ENCODE data around the gene RBM5.

RBM5 gene

GRCh38 chr3:50140990-50141389, 52.3 kb downstream of the RBM5 start:
- DNase-seq: no peak

GRCh38 chr3:50146316-50146901, 57.7 kb downstream of the RBM5 start:
- DNase-seq: no peak

GRCh38 chr3:50147016-50147415, 58.3 kb downstream of the RBM5 start:
- DNase-seq: no peak

- no peak for DNase-seq
Measured at GRCh38 chr3:50147447-50147846, 58.7 kb downstream of the RBM5 start.

- DNase-seq: no peak
Measured at GRCh38 chr3:50147861-50148260, 59.1 kb downstream of the RBM5 start.

- DNase-seq: no peak
Measured at GRCh38 chr3:50150404-50150750, 61.7 kb downstream of the RBM5 start.

GRCh38 chr3:50150863-50151686, 62.4 kb downstream of the RBM5 start:
- DNase-seq: no peak

GRCh38 chr3:50151728-50152127, 63.0 kb downstream of the RBM5 start:
- DNase-seq: no peak

- no peak for DNase-seq
Measured at GRCh38 chr3:50153782-50154475, 65.2 kb downstream of the RBM5 start.

- no peak for DNase-seq
Measured at GRCh38 chr3:50154476-50154839, 65.7 kb downstream of the RBM5 start.

GRCh38 chr3:50154840-50155490, 66.2 kb downstream of the RBM5 start, which contains the start of gene SEMA3F:
Gene SEMA3F (plus strand): TSS chr3:50155324. CDS start chr3:50159623, 4,299 bp downstream.
- peak; percentile 69 for DNase-seq

GRCh38 chr3:50155491-50155878, 66.8 kb downstream of the RBM5 start:
- DNase-seq: no peak

- DNase-seq: no peak
Measured at GRCh38 chr3:50155891-50156290, 67.2 kb downstream of the RBM5 start.

- DNase-seq: no peak
Measured at GRCh38 chr3:50156549-50157493, 68.1 kb downstream of the RBM5 start.

GRCh38 chr3:50157827-50158529, 69.3 kb downstream of the RBM5 start:
- DNase-seq: no peak

- no peak for DNase-seq
Measured at GRCh38 chr3:50158530-50159146, 69.9 kb downstream of the RBM5 start.

- DNase-seq: no peak
Measured at GRCh38 chr3:50160561-50160983, 71.9 kb downstream of the RBM5 start.

GRCh38 chr3:50161320-50161719, 72.6 kb downstream of the RBM5 start:
- DNase-seq: no peak

GRCh38 chr3:50162034-50162883, 73.5 kb downstream of the RBM5 start:
- no peak for DNase-seq
